ENCODE data around the gene NLRC3.

NLRC3 gene

GRCh38 chr16:3589991-3590701 lies 12.9 kb upstream of the NLRC3 start:
- Histone ChIP-seq H3K36me3 (ENCODE audit: insufficient read depth, low read length) (peaks cover 7% of the 10 kb centered on the region; the same call in 1 of the 2 replicates), H3K27me3 (ENCODE audit: insufficient read depth, low read length) (no peaks in the 10 kb centered on the region), H3K4me1 (ENCODE audit: control insufficient read depth, insufficient read depth, low read length, unreplicated experiment) (no peaks in the 10 kb centered on the region), H3K4me3 (ENCODE audit: low read depth, low read length) (no peak overlapping the region), H3K79me2 (ENCODE audit: control insufficient read depth, insufficient read depth, low read length, unreplicated experiment) (no peaks in the 10 kb centered on the region), H3K27ac (ENCODE audit: low read depth, low read length) (no peak overlapping the region), H2AFZ (ENCODE audit: low read length, unreplicated experiment) (no peak overlapping the region)

- Histone ChIP-seq H3K27ac (ENCODE audit: low read depth, low read length) (no peak overlapping the region), H3K36me3 (ENCODE audit: insufficient read depth, low read length) (peaks cover 7% of the 10 kb centered on the region; the same call in 1 of the 2 replicates), H3K4me3 (ENCODE audit: low read depth, low read length) (no peak overlapping the region), H3K79me2 (ENCODE audit: control insufficient read depth, insufficient read depth, low read length, unreplicated experiment) (no peaks in the 10 kb centered on the region), H3K27me3 (ENCODE audit: insufficient read depth, low read length) (no peaks in the 10 kb centered on the region), H2AFZ (ENCODE audit: low read length, unreplicated experiment) (no peak overlapping the region), H3K4me1 (ENCODE audit: control insufficient read depth, insufficient read depth, low read length, unreplicated experiment) (no peaks in the 10 kb centered on the region)
Observed at GRCh38 chr16:3589441-3589921, 12.3 kb upstream of the NLRC3 start.

- Histone ChIP-seq H3K27me3 (ENCODE audit: insufficient read depth, low read length) (no peaks in the 10 kb centered on the region), H2AFZ (ENCODE audit: low read length, unreplicated experiment) (no peak overlapping the region), H3K4me1 (ENCODE audit: control insufficient read depth, insufficient read depth, low read length, unreplicated experiment) (no peaks in the 10 kb centered on the region), H3K79me2 (ENCODE audit: control insufficient read depth, insufficient read depth, low read length, unreplicated experiment) (no peaks in the 10 kb centered on the region), H3K4me3 (ENCODE audit: low read depth, low read length) (no peak overlapping the region), H3K36me3 (ENCODE audit: insufficient read depth, low read length) (peaks cover 9% of the 10 kb centered on the region; the same call in 1 of the 2 replicates), H3K27ac (ENCODE audit: low read depth, low read length) (no peak overlapping the region)
Observed at GRCh38 chr16:3589001-3589400, 11.8 kb upstream of the NLRC3 start.

GRCh38 chr16:3587547-3588110 lies 10.4 kb upstream of the NLRC3 start:
- Histone ChIP-seq H3K4me3 (ENCODE audit: low read depth, low read length) (no peak overlapping the region), H3K36me3 (ENCODE audit: insufficient read depth, low read length) (peaks cover 13% of the 10 kb centered on the region; the same call in 1 of the 2 replicates), H3K79me2 (ENCODE audit: control insufficient read depth, insufficient read depth, low read length, unreplicated experiment) (no peaks in the 10 kb centered on the region), H3K27me3 (ENCODE audit: insufficient read depth, low read length) (no peaks in the 10 kb centered on the region), H3K4me1 (ENCODE audit: control insufficient read depth, insufficient read depth, low read length, unreplicated experiment) (no peaks in the 10 kb centered on the region), H2AFZ (ENCODE audit: low read length, unreplicated experiment) (no peak overlapping the region), H3K27ac (ENCODE audit: low read depth, low read length) (no peak overlapping the region)

GRCh38 chr16:3584412-3584811 lies 7.2 kb upstream of the NLRC3 start:
- H3K27me3 ChIP-seq (ENCODE audit: insufficient read depth, low read length): no peaks in the 10 kb centered on the region
- no peaks in the 10 kb centered on the region for H3K79me2 ChIP-seq (ENCODE audit: control insufficient read depth, insufficient read depth, low read length, unreplicated experiment)
- H3K27ac ChIP-seq (ENCODE audit: low read depth, low read length): no peak overlapping the region
- H3K4me1 ChIP-seq (ENCODE audit: control insufficient read depth, insufficient read depth, low read length, unreplicated experiment): no peaks in the 10 kb centered on the region
- H3K4me3 ChIP-seq (ENCODE audit: low read depth, low read length): no peak overlapping the region
- 0 out of 2 replicates have a peak, but pooled peaks cover 6% of the 10 kb centered on the region for H3K36me3 ChIP-seq (ENCODE audit: insufficient read depth, low read length)
- H2AFZ ChIP-seq (ENCODE audit: low read length, unreplicated experiment): no peak overlapping the region

GRCh38 chr16:3583303-3584038 lies 6.3 kb upstream of the NLRC3 start:
- Histone ChIP-seq H3K79me2 (ENCODE audit: control insufficient read depth, insufficient read depth, low read length, unreplicated experiment) (no peaks in the 10 kb centered on the region), H3K27me3 (ENCODE audit: insufficient read depth, low read length) (no peaks in the 10 kb centered on the region), H3K4me3 (ENCODE audit: low read depth, low read length) (no peak overlapping the region), H3K36me3 (ENCODE audit: insufficient read depth, low read length) (0 out of 2 replicates have a peak, but pooled peaks cover 6% of the 10 kb centered on the region), H2AFZ (ENCODE audit: low read length, unreplicated experiment) (no peak overlapping the region), H3K27ac (ENCODE audit: low read depth, low read length) (no peak overlapping the region), H3K4me1 (ENCODE audit: control insufficient read depth, insufficient read depth, low read length, unreplicated experiment) (peaks cover 3% of the 10 kb centered on the region)

GRCh38 chr16:3582276-3583165 lies 5.3 kb upstream of the NLRC3 start:
- Histone ChIP-seq H3K79me2 (ENCODE audit: control insufficient read depth, insufficient read depth, low read length, unreplicated experiment) (no peaks in the 10 kb centered on the region), H3K4me3 (ENCODE audit: low read depth, low read length) (no peak overlapping the region), H3K4me1 (ENCODE audit: control insufficient read depth, insufficient read depth, low read length, unreplicated experiment) (peaks cover 3% of the 10 kb centered on the region), H3K36me3 (ENCODE audit: insufficient read depth, low read length) (0 out of 2 replicates have a peak, but pooled peaks cover 6% of the 10 kb centered on the region), H3K27me3 (ENCODE audit: insufficient read depth, low read length) (no peaks in the 10 kb centered on the region), H3K27ac (ENCODE audit: low read depth, low read length) (no peak overlapping the region), H2AFZ (ENCODE audit: low read length, unreplicated experiment) (no peak overlapping the region)

GRCh38 chr16:3581392-3581791 lies 4.2 kb upstream of the NLRC3 start:
- H3K4me1 ChIP-seq (ENCODE audit: control insufficient read depth, insufficient read depth, low read length, unreplicated experiment): peaks cover 3% of the 10 kb centered on the region
- H2AFZ ChIP-seq (ENCODE audit: low read length, unreplicated experiment): no peak overlapping the region
- no peak overlapping the region for H3K27ac ChIP-seq (ENCODE audit: low read depth, low read length)
- no peak overlapping the region for H3K4me3 ChIP-seq (ENCODE audit: low read depth, low read length)
- 0 out of 2 replicates have a peak, but pooled peaks cover 6% of the 10 kb centered on the region for H3K36me3 ChIP-seq (ENCODE audit: insufficient read depth, low read length)
- H3K79me2 ChIP-seq (ENCODE audit: control insufficient read depth, insufficient read depth, low read length, unreplicated experiment): no peaks in the 10 kb centered on the region
- no peaks in the 10 kb centered on the region for H3K27me3 ChIP-seq (ENCODE audit: insufficient read depth, low read length)

- Histone ChIP-seq H2AFZ (ENCODE audit: low read length, unreplicated experiment) (no peak overlapping the region), H3K27me3 (ENCODE audit: insufficient read depth, low read length) (no peaks in the 10 kb centered on the region), H3K27ac (ENCODE audit: low read depth, low read length) (no peak overlapping the region), H3K4me1 (ENCODE audit: control insufficient read depth, insufficient read depth, low read length, unreplicated experiment) (peaks cover 3% of the 10 kb centered on the region), H3K36me3 (ENCODE audit: insufficient read depth, low read length) (0 out of 2 replicates have a peak, but pooled peaks cover 6% of the 10 kb centered on the region), H3K79me2 (ENCODE audit: control insufficient read depth, insufficient read depth, low read length, unreplicated experiment) (no peaks in the 10 kb centered on the region), H3K4me3 (ENCODE audit: low read depth, low read length) (no peak overlapping the region)
Observed at GRCh38 chr16:3580686-3581085, 3.5 kb upstream of the NLRC3 start.

- Histone ChIP-seq H3K27me3 (ENCODE audit: insufficient read depth, low read length) (no peaks in the 10 kb centered on the region), H3K4me3 (ENCODE audit: low read depth, low read length) (no peak overlapping the region), H3K4me1 (ENCODE audit: control insufficient read depth, insufficient read depth, low read length, unreplicated experiment) (peaks cover 3% of the 10 kb centered on the region), H3K36me3 (ENCODE audit: insufficient read depth, low read length) (0 out of 2 replicates have a peak, but pooled peaks cover 6% of the 10 kb centered on the region), H3K79me2 (ENCODE audit: control insufficient read depth, insufficient read depth, low read length, unreplicated experiment) (no peaks in the 10 kb centered on the region), H2AFZ (ENCODE audit: low read length, unreplicated experiment) (no peak overlapping the region), H3K27ac (ENCODE audit: low read depth, low read length) (no peak overlapping the region)
Observed at GRCh38 chr16:3580251-3580651, 3.0 kb upstream of the NLRC3 start.
